ENCODE results near the gene DACT2. TPM values are rescaled to one million over a fixed set of nuclear protein-coding genes. Genes with fewer than 3 reads are reported as not detected.

Gene DACT2
- total RNA-seq, 1 experiment from 2014 or later: not detected

DNA sequence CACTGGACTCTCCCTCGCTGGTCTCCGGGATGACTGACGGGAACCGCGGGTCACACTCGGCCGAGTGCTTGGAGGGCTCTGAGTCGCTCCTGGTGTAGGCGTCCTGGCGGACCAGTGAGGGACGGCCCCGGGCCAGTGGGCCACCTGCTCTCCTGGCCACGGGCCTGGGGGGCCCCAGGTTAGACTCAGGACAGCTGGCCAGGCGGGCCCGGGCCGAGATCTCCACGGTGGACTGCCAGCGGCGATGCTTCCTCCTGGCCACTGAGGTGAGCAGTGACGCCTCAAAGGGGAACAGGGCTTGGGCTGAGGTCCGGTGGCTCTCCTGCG is 11.9 kb downstream of the DACT2 start:
- Histone ChIP-seq H3K4me2 (ENCODE audit: low read length) (no peak overlapping the region), H3K79me2 (ENCODE audit: insufficient read depth, low read length) (no peaks in the 10 kb centered on the region), H3K9me2 (ENCODE audit: insufficient read depth) (no peaks in the 10 kb centered on the region), H3K27me3 (ENCODE audit: insufficient read depth, low read length) (no peaks in the 10 kb centered on the region), H3K9me3 (ENCODE audit: control insufficient read depth in 1 of 2, insufficient read depth in 1 of 2, low read depth in 1 of 2, low read length in 2 of 2) (no peaks in the 10 kb centered on the region), H3K36me3 (ENCODE audit: control insufficient read depth in 1 of 2, insufficient read depth in 2 of 2, low read length in 2 of 2) (no peaks in the 10 kb centered on the region), H3K4me1 (ENCODE audit: control insufficient read depth in 1 of 2, insufficient read depth in 2 of 2, low read length in 2 of 2) (no peaks in the 10 kb centered on the region), H3K27ac (ENCODE audit: low read depth, low read length) (no peak overlapping the region), H4K20me1 (ENCODE audit: insufficient read depth) (no peaks in the 10 kb centered on the region), H3K9ac (ENCODE audit: low read length) (no peak overlapping the region), H2AFZ (ENCODE audit: low read depth, low read length, poor library complexity, severe bottlenecking) (no peak overlapping the region), H3K4me3 (replicated peaks in 1 of 2; ENCODE audit: low read depth in 1 of 2, low read length in 2 of 2) (no peak overlapping the region)
- CTCF ChIA-PET: no interaction called here
- DNase-seq (ENCODE audit: low read depth, low spot score) (no peak), ATAC-seq (no peak)
- TF ChIP-seq FOSL1 (IDR thresholded peaks at IDR 0.05; ENCODE audit: low read depth) (no peak), ZFX (IDR thresholded peaks at IDR 0.05) (no peak), SIN3A (IDR thresholded peaks at IDR 0.05; ENCODE audit: low read depth) (no peak), CEBPB (IDR thresholded peaks at IDR 0.05; ENCODE audit: low read depth) (no peak), EZH2phosphoT487 (IDR thresholded peaks at IDR 0.05; ENCODE audit: borderline replicate concordance) (no peak), CTCF (IDR thresholded peaks at IDR 0.05 in 2 of 3, conservative IDR thresholded peaks at IDR 0.05 in 1 of 3; ENCODE audit: borderline replicate concordance in 1 of 3, insufficient read depth in 1 of 3, low read depth in 2 of 3, low read length in 2 of 3) (no peak), EGR1 (IDR thresholded peaks at IDR 0.05; ENCODE audit: low read depth) (no peak)
- RAD21 ChIA-PET (ENCODE audit: low non-redundant PET in 1 of 2, low total read pairs in 2 of 2, uncharacterized antibody in 2 of 2, unreplicated experiment in 2 of 2): no interaction called here
- POLR2A ChIA-PET: no interaction called here
- no TSS peak for BruUV-seq (replicated peaks)
- intact Hi-C loops (cut with micrococcal nuclease): no loop called here

GRCh38 chr6:168307015-168307694 is 12.4 kb downstream of the DACT2 start:
- ChIA-PET RAD21 (ENCODE audit: low non-redundant PET in 1 of 2, low total read pairs in 2 of 2, uncharacterized antibody in 2 of 2, unreplicated experiment in 2 of 2) (no interaction called here), POLR2A (no interaction called here), CTCF (no interaction called here)
- BruUV-seq (replicated peaks): no TSS peak
- H3K79me2 ChIP-seq (ENCODE audit: insufficient read depth, low read length): no peaks in the 10 kb centered on the region
- no peak for ATAC-seq
- no peak overlapping the region for H3K4me2 ChIP-seq (ENCODE audit: low read length)
- H3K4me3 ChIP-seq (replicated peaks in 1 of 2; ENCODE audit: low read depth in 1 of 2, low read length in 2 of 2): no peak overlapping the region
- H2AFZ ChIP-seq (ENCODE audit: low read depth, low read length, poor library complexity, severe bottlenecking): no peak overlapping the region
- H3K4me1 ChIP-seq (ENCODE audit: control insufficient read depth in 1 of 2, insufficient read depth in 2 of 2, low read length in 2 of 2): no peaks in the 10 kb centered on the region
- no peaks in the 10 kb centered on the region for H3K9me2 ChIP-seq (ENCODE audit: insufficient read depth)
- intact Hi-C loops (cut with micrococcal nuclease): no loop called here
- no peaks in the 10 kb centered on the region for H3K9me3 ChIP-seq (ENCODE audit: control insufficient read depth in 1 of 2, insufficient read depth in 1 of 2, low read depth in 1 of 2, low read length in 2 of 2)
- no peak overlapping the region for H3K9ac ChIP-seq (ENCODE audit: low read length)
- H3K27me3 ChIP-seq (ENCODE audit: insufficient read depth, low read length): no peaks in the 10 kb centered on the region
- no peaks in the 10 kb centered on the region for H4K20me1 ChIP-seq (ENCODE audit: insufficient read depth)
- H3K36me3 ChIP-seq (ENCODE audit: control insufficient read depth in 1 of 2, insufficient read depth in 2 of 2, low read length in 2 of 2): no peaks in the 10 kb centered on the region
- H3K27ac ChIP-seq (ENCODE audit: low read depth, low read length): no peak overlapping the region
- DNase-seq (ENCODE audit: low read depth, low spot score): no peak
- no peak for TF ChIP-seq EZH2 (IDR thresholded peaks at IDR 0.05)
- no peak for TF ChIP-seq JUND (IDR thresholded peaks at IDR 0.05)
- TF ChIP-seq CTCF (IDR thresholded peaks at IDR 0.05 in 2 of 3, conservative IDR thresholded peaks at IDR 0.05 in 1 of 3; ENCODE audit: borderline replicate concordance in 1 of 3, insufficient read depth in 1 of 3, low read depth in 2 of 3, low read length in 2 of 3): no peak
- TF ChIP-seq ZNF274 (IDR thresholded peaks at IDR 0.05; ENCODE audit: low read depth, low read length): no peak
- no peak for TF ChIP-seq POLR2AphosphoS5 (IDR thresholded peaks at IDR 0.05; ENCODE audit: low read depth, low read length)
- TF ChIP-seq, protein P1, sequence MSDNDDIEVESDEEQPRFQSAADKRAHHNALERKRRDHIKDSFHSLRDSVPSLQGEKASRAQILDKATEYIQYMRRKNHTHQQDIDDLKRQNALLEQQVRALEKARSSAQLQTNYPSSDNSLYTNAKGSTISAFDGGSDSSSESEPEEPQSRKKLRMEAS (IDR thresholded peaks at IDR 0.05): no peak
- no peak for TF ChIP-seq YY1 (IDR thresholded peaks at IDR 0.05; ENCODE audit: extremely low read depth, insufficient replicate concordance, low read depth, low read length)
- no peak for TF ChIP-seq CEBPB (IDR thresholded peaks at IDR 0.05; ENCODE audit: low read depth)
- TF ChIP-seq ZBTB33 (IDR thresholded peaks at IDR 0.05; ENCODE audit: extremely low read depth, insufficient replicate concordance, low read length): no peak

Data from HCT116 (cell line).